Body of pancreas (tissue), 4 donors: Measurements from ENCODE around the gene KCTD21.

Experiments used
- POLR2A ChIP-seq, 3 donors: fragments of 450-650 bp; IDR thresholded peaks; one replicate each; pipeline ENCODE4 v1.6.1; 2016; ENCODE audit warnings: antibody characterized with exemption in 3 of 3, mild to moderate bottlenecking in 2 of 3
- TF ChIP-seq, protein P1 (sequence below), 7 experiments: fragments of 450-650 bp in 4 of 7; fragments of 200-600 bp in 3 of 7; sonication (generic) in 3 of 7; IDR thresholded peaks; one replicate each; pipeline ENCODE4 v1.5.1; 2016 to 2019; ENCODE audit warnings: antibody characterized with exemption in 7 of 7

- TF ChIP-seq, protein P1, sequence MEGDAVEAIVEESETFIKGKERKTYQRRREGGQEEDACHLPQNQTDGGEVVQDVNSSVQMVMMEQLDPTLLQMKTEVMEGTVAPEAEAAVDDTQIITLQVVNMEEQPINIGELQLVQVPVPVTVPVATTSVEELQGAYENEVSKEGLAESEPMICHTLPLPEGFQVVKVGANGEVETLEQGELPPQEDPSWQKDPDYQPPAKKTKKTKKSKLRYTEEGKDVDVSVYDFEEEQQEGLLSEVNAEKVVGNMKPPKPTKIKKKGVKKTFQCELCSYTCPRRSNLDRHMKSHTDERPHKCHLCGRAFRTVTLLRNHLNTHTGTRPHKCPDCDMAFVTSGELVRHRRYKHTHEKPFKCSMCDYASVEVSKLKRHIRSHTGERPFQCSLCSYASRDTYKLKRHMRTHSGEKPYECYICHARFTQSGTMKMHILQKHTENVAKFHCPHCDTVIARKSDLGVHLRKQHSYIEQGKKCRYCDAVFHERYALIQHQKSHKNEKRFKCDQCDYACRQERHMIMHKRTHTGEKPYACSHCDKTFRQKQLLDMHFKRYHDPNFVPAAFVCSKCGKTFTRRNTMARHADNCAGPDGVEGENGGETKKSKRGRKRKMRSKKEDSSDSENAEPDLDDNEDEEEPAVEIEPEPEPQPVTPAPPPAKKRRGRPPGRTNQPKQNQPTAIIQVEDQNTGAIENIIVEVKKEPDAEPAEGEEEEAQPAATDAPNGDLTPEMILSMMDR (IDR thresholded peaks at IDR 0.05): no peak
- TF ChIP-seq POLR2A (IDR thresholded peaks at IDR 0.05): no peak
These were observed 19.6 kb downstream of the KCTD21 start for GRCh38 chr11:78168539-78169477.
